GM18858 (cell line): ENCODE results near the gene SRCIN1.
"Not testable (repeated sequence)": the region's sequence is repeated elsewhere in the genome, so short reads cannot be mapped to it uniquely, and the experiment has no call there.

Experiments
- ATAC-seq: cut with Tn5 transposase; IDR thresholded peaks from one replicate; pipeline ENCODE4 v1.9.1; 2021; ENCODE audit not compliant: unreplicated experiment

The SRCIN1 gene

GRCh38 chr17:38545531-38546225, 60.1 kb downstream of the SRCIN1 start:
- no peak for ATAC-seq

GRCh38 chr17:38544839-38545209, 60.9 kb downstream of the SRCIN1 start:
- ATAC-seq = no peak

- no peak for ATAC-seq
Measured at GRCh38 chr17:38544175-38544838, 61.4 kb downstream of the SRCIN1 start.

- no peak for ATAC-seq
Measured at GRCh38 chr17:38543403-38544174, 62.2 kb downstream of the SRCIN1 start.

- no peak for ATAC-seq
Measured at GRCh38 chr17:38542286-38542685, 63.5 kb downstream of the SRCIN1 start.

- ATAC-seq = no peak
Measured at GRCh38 chr17:38541281-38541680, 64.5 kb downstream of the SRCIN1 start.

- ATAC-seq = no peak
Measured at GRCh38 chr17:38540514-38541045, 65.2 kb downstream of the SRCIN1 start.

- ATAC-seq = no peak
Measured at GRCh38 chr17:38539386-38539785, 66.4 kb downstream of the SRCIN1 start.

- ATAC-seq = no peak
Measured at GRCh38 chr17:38538906-38539305, 66.8 kb downstream of the SRCIN1 start.

GRCh38 chr17:38536661-38537060, 69.1 kb downstream of the SRCIN1 start:
- no peak for ATAC-seq

GRCh38 chr17:38535886-38536285, 69.9 kb downstream of the SRCIN1 start:
- no peak for ATAC-seq

- no peak for ATAC-seq
Measured at GRCh38 chr17:38534498-38534885, 71.3 kb downstream of the SRCIN1 start.

GRCh38 chr17:38533866-38534497, 71.8 kb downstream of the SRCIN1 start:
- no peak for ATAC-seq

GRCh38 chr17:38533241-38533640, 72.5 kb downstream of the SRCIN1 start:
- no peak for ATAC-seq

GRCh38 chr17:38532451-38532850, 73.3 kb downstream of the SRCIN1 start:
- ATAC-seq = no peak

GRCh38 chr17:38531761-38532160, 74.0 kb downstream of the SRCIN1 start:
- not testable (repeated sequence) for ATAC-seq

- not testable (repeated sequence) for ATAC-seq
Measured at GRCh38 chr17:38530856-38531255, 74.9 kb downstream of the SRCIN1 start.

- ATAC-seq = not testable (repeated sequence)
Measured at GRCh38 chr17:38528141-38528540, 77.6 kb downstream of the SRCIN1 start.

- ATAC-seq = not testable (repeated sequence)
Measured at GRCh38 chr17:38526526-38526925, 79.2 kb downstream of the SRCIN1 start.

GRCh38 chr17:38512473-38513058, 93.2 kb downstream of the SRCIN1 start:
- no peak for ATAC-seq
